Measurements from ENCODE around the gene MCHR1. TPM values are rescaled to one million over a fixed set of nuclear protein-coding genes. Genes with fewer than 3 reads are reported as not detected.

The MCHR1 gene
- total RNA-seq, 4 donors from 2014 or later, result not detected

GRCh38 chr22:40720538-40721256 lies 41.4 kb downstream of the MCHR1 start:
- Histone ChIP-seq H3K27me3 (no peaks in the 10 kb centered on the region), H3K4me1 (no peaks in the 10 kb centered on the region), H3K9me3 (no peaks in the 10 kb centered on the region), H3K27ac (peak overlapping the region in 1 of 4 donors; percentile 39), H3K4me3 (no peak overlapping the region), H3K36me3 (no peaks in the 10 kb centered on the region)
- no peak for TF ChIP-seq POLR2A (IDR thresholded peaks at IDR 0.05)
- TF ChIP-seq CTCF (IDR thresholded peaks at IDR 0.05), result no peak
- no peak for DNase-seq

- DNase-seq, result no peak
- Histone ChIP-seq H3K27ac (peak overlapping the region in 1 of 4 donors; percentile 39), H3K4me3 (no peak overlapping the region), H3K36me3 (no peaks in the 10 kb centered on the region), H3K9me3 (no peaks in the 10 kb centered on the region), H3K27me3 (no peaks in the 10 kb centered on the region), H3K4me1 (no peaks in the 10 kb centered on the region)
- TF ChIP-seq CTCF (IDR thresholded peaks at IDR 0.05) (no peak), POLR2A (IDR thresholded peaks at IDR 0.05) (no peak)
Observed at GRCh38 chr22:40721266-40721665, 42.0 kb downstream of the MCHR1 start.

- Histone ChIP-seq H3K36me3 (no peaks in the 10 kb centered on the region), H3K4me1 (no peaks in the 10 kb centered on the region), H3K4me3 (no peak overlapping the region), H3K9me3 (no peaks in the 10 kb centered on the region), H3K27ac (no peak overlapping the region), H3K27me3 (no peaks in the 10 kb centered on the region)
- no peak for TF ChIP-seq POLR2A (IDR thresholded peaks at IDR 0.05)
- TF ChIP-seq CTCF (IDR thresholded peaks at IDR 0.05), result no peak
- no peak for DNase-seq
Observed at GRCh38 chr22:40723396-40723933, 44.2 kb downstream of the MCHR1 start.

- H3K36me3 ChIP-seq, result no peaks in the 10 kb centered on the region
- H3K4me1 ChIP-seq, result no peaks in the 10 kb centered on the region
- DNase-seq, result no peak
Observed at GRCh38 chr22:40726514-40726913, 47.2 kb downstream of the MCHR1 start.

More at GRCh38 chr22:40726514-40726913, 47.2 kb downstream of the MCHR1 start:
- Histone ChIP-seq H3K4me3 (no peak overlapping the region), H3K27me3 (no peaks in the 10 kb centered on the region), H3K9me3 (no peaks in the 10 kb centered on the region), H3K27ac (no peak overlapping the region)
- TF ChIP-seq POLR2A (IDR thresholded peaks at IDR 0.05) (no peak), CTCF (IDR thresholded peaks at IDR 0.05) (peak in 2 of 6 experiments; percentile 18 to 21)

Data from Peyer's patch (tissue), 4 donors.